ENCODE data around the gene PP2D1.
A peak's percentile ranks its signal among the peaks of the same experiment; 100 is the strongest.
"Not testable (repeated sequence)": the region's sequence is repeated elsewhere in the genome, so short reads cannot be mapped to it uniquely, and the experiment has no call there.

PP2D1 gene

GRCh38 chr3:20012164-20012563 lies at the start of gene PP2D1:
Gene PP2D1 (minus strand): TSS chr3:20012264. CDS start chr3:20012072, 192 bp downstream.
- no peak for DNase-seq (ENCODE audit: low read depth in 2 of 2)

- no peak for DNase-seq (ENCODE audit: low read depth in 2 of 2)
These were observed 49.1 kb upstream of the PP2D1 start for GRCh38 chr3:20060974-20061685.

GRCh38 chr3:20059929-20060328 lies 47.9 kb upstream of the PP2D1 start:
- DNase-seq (ENCODE audit: low read depth in 2 of 2), result no peak

- no peak for DNase-seq (ENCODE audit: low read depth in 2 of 2)
These were observed 45.6 kb upstream of the PP2D1 start for GRCh38 chr3:20057612-20058180.

GRCh38 chr3:20056725-20057611 lies 44.9 kb upstream of the PP2D1 start:
- DNase-seq (ENCODE audit: low read depth in 2 of 2), result no peak

DNA sequence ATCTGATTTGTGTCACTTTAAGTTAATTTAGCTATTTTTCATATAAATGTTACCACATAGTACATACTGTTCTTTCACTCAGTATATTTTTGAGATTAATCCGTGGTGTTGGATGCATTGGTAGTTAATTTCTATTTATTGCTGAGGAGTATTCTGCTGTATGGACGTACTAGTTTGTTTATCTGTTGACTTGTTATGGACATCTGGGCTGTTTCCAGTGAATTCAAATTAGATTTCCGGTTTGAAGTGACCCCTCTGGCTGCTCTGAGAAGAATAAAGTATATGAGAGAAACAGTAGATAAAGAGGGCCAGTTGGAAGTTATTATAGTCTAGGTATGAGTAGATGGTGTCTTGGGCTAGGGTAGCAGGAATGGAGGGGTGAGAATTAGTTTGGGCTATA lies 43.8 kb upstream of the PP2D1 start:
- no peak for DNase-seq (ENCODE audit: low read depth in 2 of 2)

- DNase-seq (ENCODE audit: low read depth in 2 of 2), result no peak
These were observed 43.1 kb upstream of the PP2D1 start for GRCh38 chr3:20055020-20055775.

DNA sequence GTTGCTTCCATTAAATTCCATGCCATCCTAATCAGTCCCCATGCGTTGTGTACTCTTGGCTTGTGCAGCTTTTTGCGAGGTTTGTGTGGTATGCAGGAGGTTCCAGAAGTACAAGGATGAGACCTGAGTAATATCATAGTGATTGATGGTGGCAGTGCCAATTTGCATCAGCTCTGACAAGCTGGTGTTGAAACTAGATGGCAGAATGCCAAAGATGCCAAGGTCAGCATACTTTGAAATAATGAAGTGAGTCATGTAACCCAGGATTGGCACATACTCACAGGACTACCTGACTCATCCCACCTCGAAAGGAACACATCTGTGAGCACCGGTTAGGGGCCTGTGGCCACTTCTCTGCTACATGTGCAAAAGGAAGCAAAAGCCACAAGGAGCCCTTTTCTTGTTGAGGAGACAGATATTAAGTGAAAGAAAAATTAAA lies 42.5 kb upstream of the PP2D1 start:
- peak; percentile 30 to 55 for DNase-seq (ENCODE audit: low read depth in 2 of 2)

DNA sequence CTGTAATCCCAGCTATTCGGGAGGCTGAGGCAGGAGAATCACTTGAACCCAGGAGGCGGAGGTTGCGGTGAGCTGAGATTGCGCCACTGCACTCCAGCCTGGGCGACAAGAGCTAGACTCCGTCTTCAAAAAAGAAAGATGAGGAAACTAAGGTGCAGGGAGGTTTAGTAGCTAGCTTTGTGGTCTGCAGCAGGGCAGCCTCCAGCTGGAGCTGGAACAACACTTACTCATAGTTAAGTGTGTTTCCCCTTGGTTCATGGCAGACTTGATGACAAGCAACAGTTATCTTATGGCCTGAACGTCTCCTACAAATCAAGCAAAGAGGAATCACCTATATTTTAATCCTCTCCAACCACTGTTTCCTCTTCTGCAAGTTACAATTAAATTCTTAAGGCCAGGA lies 40.8 kb upstream of the PP2D1 start:
- DNase-seq (ENCODE audit: low read depth in 2 of 2), result no peak

- no peak for DNase-seq (ENCODE audit: low read depth in 2 of 2)
These were observed 39.2 kb upstream of the PP2D1 start for GRCh38 chr3:20051123-20051806.

DNA sequence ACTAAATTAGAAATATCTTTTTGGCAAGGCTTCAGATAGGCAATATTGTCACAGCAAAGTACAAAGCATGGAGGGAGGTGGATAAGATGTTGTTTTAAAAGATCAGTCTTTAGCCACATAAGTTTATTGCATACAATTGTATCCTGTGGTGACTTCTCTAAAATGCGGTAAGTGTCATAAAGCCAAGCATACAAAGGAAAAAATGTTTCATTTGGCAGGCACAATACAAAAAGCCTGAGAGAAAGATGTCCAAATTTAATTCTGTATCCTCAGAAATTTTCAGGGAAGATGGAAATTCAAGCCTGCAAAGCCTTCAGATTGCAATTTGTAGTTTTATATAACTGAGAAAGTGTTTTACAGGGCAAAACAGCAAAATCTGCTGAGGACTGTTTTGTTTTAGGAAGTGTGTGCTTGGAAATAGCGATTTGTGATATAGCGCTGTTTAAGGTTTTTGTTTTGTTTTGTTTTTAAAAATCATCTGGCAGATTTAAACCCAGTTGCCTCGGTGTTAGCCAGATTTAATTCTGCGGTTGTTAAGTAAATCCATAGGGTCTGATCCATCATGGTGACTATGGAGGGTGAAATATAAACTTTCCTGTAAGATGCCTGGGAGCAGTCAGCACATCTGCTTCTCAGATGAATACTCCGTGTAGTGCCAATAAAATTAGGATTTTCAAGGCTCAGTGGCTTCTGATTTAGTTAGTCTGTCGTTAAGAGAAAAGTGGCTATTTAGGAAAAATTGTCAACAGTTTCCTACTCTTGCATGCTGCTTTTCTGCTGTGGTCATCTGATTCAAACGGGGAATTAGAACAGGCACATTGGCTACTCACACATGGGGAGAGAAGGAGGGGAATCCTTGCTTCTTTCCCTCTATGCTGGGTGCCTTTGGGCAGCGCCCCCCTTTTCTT lies 36.2 kb upstream of the PP2D1 start:
- DNase-seq (ENCODE audit: low read depth in 2 of 2), result no peak

DNA sequence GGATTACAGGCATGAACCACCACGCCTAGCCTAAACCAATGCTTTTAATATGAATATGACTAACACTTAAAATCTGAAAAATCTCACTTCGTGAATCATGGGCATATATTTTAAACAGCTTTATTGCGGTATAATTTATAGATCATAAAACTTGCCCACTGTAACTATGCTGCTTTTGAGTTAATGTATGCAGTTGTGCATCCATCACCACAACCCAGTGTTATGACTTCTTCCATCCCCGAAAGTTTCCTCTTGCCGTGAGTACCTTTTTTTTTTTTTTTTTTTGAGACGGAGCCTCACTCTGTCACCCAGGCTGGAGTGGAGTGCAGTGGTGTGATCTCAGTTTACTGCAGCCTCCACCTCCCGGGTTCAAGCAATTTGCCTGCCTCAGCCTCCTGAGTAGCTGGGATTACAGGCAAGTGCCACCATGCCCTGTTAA lies 35.3 kb upstream of the PP2D1 start:
- no peak for DNase-seq (ENCODE audit: low read depth in 2 of 2)

DNA sequence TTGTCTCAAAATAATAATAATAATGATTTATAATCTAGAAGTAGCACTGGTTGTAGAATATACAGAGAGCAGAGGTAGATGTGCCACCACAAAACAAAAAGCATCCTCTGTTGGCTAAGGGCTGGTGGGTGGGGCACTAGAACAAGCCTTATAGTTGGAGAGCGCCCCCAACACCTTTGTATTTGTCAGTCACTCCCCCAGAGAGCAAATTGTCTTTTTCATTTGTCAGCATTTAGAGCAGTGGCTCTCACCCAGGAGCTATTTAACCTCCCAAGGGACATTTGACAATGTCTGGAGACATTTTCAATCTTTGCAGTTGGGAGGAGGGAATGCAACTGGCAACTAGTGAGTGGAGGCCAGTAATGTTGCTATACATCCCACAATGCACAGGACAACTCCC lies 34.5 kb upstream of the PP2D1 start:
- no peak for DNase-seq (ENCODE audit: low read depth in 2 of 2)

DNA sequence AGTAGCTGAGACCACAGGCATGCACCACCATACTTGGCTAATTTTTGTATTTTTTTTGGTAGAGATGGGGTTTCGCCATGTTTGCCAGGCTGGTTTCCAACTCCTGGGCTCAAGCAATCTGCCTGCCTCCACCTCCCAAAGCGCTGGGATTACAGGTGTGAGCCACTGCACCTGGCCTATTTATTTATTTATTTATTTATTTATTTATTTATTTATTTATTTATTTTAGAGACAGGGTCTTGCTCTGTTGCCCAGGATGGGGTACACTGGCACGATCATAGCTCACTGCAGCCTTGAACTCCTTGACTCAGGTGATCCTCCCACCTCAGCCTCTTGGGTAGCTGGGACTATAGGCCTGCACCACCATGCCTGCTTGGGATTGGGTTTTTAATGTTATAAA lies 33.1 kb upstream of the PP2D1 start:
- not testable (repeated sequence) for DNase-seq (ENCODE audit: low read depth in 2 of 2)

DNA sequence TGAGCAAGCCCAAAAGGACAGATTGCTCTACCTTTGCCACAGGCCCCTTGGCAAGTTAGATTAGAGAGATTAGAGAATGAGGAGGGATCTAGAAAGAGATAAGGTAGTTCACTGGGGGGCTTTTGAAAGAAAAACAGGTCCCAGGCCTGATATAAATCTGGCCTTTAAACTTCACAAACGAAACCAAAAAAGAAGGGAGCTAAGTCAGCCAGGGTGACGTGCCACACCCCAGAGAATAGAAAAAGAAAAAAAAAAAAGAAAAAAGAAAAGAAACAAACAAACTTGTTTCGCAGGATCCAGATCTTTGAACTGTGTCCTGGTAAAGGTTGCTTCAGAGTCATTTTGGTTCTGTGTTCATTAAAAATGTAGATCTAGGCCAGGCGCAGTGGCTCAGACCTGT lies 31.8 kb upstream of the PP2D1 start:
- no peak for DNase-seq (ENCODE audit: low read depth in 2 of 2)

GRCh38 chr3:20043396-20043795 lies 31.3 kb upstream of the PP2D1 start:
- DNase-seq (ENCODE audit: low read depth in 2 of 2), result peak in 1 of 2 donors; percentile 26

DNA sequence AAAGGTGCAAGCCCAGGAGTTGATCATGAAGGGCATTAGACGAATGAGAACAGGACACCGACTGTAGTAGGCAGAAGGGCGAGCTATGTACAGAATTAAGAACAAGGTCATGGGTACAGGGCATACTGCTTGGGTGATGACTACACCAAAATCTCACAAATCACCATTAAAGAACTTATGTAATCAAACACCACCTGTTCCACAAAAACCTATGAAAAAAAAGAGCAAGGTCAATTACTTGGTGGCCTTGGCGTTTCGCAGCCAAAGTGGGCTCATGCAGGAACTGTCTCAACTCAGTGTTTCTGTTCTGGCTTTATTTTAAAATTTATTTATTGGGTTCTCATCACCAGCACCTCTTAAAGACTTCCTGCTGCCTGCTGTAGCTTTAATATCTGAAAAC lies 30.3 kb upstream of the PP2D1 start:
- no peak for DNase-seq (ENCODE audit: low read depth in 2 of 2)

DNA sequence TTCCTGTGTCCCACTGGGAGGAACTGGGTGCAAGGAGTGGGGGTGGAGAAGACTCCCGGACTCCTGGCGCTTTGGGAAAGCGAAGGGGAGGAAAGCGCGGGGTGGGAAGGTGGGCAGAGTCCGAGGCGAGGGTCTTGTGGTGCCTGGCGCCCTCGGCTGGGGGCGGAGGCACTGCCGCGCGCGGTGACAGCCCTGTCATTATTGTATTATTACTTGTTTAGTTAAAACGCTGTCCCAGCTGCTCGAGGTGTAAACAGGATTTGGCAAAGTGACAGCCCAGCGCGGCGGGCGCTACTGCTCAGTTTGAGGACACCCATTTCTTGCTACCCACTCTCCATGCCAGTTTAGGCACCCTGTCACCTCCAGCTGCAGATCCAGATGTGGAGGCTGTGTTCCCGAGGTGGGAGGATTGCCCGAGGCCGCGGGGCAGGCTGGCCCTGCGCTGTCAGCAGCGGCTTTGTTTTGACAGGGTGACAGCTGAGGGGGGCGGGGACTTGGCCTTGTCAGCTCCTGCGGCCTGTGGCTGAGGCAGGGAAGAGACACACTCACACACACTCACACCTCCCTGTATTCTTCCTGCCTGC lies 29.2 kb upstream of the PP2D1 start:
- peak; percentile 68 to 77 for DNase-seq (ENCODE audit: low read depth in 2 of 2)

GRCh38 chr3:20040548-20041196 lies 28.6 kb upstream of the PP2D1 start:
- DNase-seq (ENCODE audit: low read depth in 2 of 2), result peak; percentile 61 to 62
